ENCODE data around the gene ARFGEF2. TPM values are rescaled to one million over a fixed set of nuclear protein-coding genes. Genes with fewer than 3 reads are reported as not detected.

Gene ARFGEF2
- total and polyA plus RNA-seq, 10 of the 15 experiments (the other 5 are each of a cell fraction or from before 2014, with no cell fraction given), result 5.2 to 24.1 (median 17.7) TPM

DNA sequence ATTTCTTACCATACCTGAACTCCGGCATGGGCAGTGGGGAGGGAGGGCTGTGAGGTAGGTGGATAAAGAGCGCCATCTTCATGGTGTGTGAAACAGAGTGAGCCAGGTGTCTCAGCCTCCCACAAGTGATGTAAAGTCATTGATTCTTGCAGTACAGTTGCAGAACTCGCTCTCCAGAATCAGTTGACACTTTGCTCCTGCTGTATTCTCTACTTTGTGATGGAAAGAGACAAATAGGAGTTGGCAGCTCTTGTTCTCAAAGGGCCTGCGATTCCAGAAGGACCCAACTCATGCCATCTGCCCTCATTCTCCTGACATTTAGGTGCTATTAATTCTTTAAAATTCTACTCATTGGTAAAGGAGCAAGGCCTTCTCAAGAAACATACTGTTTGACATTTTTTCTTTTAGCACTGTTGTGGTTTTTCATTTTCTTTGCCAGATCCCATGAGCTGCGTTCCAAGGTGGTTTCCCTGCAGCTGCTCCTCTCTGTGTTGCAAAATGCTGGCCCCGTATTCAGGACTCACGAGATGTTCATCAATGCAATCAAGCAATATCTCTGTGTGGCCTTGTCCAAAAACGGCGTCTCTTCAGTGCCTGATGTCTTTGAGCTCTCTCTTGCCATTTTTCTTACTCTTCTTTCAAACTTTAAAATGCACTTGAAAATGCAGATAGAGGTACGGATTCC is 49.3 kb downstream of the ARFGEF2 start:
- CTCF ChIA-PET, result interaction anchor here (1.0 kb wide), 1 partner anchor 313 kb away, joined by 3 read pairs; no protein-coding TSS in a partner anchor

DNA sequence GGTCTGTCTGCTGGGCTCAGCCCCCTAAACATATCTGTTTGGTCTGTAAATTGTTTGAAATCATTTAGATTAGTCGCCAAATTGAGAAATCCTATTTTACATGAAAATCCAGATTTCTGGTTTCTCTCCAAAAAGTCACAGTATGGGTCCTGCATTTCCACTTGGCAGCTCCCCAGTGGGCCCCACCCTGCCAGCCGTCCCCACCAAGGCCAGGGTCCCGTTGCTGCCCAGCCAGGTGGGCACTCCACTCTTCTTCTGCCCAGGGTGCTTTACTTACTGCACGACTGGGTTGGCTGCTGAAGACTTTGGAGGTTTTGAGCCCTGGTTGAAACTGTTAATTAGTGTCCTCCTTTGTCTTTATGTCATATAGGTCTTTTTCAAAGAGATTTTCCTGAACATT is 50.4 kb downstream of the ARFGEF2 start:
- SMC1A ChIA-PET (ENCODE audit: uncharacterized antibody, unreplicated experiment), result no interaction called here
- in situ Hi-C loops (cut with MboI), result no loop called here
- TF ChIP-seq TBL1XR1 (IDR thresholded peaks at IDR 0.05; ENCODE audit: low read depth, low read length) (no peak), TAF1 (IDR thresholded peaks at IDR 0.05; ENCODE audit: borderline replicate concordance, low read depth, low read length) (no peak), SUPT20H (IDR thresholded peaks at IDR 0.05; ENCODE audit: borderline replicate concordance, control insufficient read depth, low read depth, low read length) (no peak), SIN3A (IDR thresholded peaks at IDR 0.05; ENCODE audit: low read depth, low read length) (no peak), RFX5 (IDR thresholded peaks at IDR 0.05; ENCODE audit: low read depth, low read length) (no peak), ETV6 (conservative IDR thresholded peaks at IDR 0.05 in 1 of 2, IDR thresholded peaks at IDR 0.05 in 1 of 2; ENCODE audit: borderline replicate concordance in 1 of 2, low read depth in 1 of 2) (no peak)
- TF ChIP-seq, protein P1, sequence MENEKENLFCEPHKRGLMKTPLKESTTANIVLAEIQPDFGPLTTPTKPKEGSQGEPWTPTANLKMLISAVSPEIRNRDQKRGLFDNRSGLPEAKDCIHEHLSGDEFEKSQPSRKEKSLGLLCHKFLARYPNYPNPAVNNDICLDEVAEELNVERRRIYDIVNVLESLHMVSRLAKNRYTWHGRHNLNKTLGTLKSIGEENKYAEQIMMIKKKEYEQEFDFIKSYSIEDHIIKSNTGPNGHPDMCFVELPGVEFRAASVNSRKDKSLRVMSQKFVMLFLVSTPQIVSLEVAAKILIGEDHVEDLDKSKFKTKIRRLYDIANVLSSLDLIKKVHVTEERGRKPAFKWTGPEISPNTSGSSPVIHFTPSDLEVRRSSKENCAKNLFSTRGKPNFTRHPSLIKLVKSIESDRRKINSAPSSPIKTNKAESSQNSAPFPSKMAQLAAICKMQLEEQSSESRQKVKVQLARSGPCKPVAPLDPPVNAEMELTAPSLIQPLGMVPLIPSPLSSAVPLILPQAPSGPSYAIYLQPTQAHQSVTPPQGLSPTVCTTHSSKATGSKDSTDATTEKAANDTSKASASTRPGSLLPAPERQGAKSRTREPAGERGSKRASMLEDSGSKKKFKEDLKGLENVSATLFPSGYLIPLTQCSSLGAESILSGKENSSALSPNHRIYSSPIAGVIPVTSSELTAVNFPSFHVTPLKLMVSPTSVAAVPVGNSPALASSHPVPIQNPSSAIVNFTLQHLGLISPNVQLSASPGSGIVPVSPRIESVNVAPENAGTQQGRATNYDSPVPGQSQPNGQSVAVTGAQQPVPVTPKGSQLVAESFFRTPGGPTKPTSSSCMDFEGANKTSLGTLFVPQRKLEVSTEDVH (IDR thresholded peaks at IDR 0.05; ENCODE audit: low read depth, partially characterized antibody), result no peak
- TF ChIP-seq, protein P2, sequence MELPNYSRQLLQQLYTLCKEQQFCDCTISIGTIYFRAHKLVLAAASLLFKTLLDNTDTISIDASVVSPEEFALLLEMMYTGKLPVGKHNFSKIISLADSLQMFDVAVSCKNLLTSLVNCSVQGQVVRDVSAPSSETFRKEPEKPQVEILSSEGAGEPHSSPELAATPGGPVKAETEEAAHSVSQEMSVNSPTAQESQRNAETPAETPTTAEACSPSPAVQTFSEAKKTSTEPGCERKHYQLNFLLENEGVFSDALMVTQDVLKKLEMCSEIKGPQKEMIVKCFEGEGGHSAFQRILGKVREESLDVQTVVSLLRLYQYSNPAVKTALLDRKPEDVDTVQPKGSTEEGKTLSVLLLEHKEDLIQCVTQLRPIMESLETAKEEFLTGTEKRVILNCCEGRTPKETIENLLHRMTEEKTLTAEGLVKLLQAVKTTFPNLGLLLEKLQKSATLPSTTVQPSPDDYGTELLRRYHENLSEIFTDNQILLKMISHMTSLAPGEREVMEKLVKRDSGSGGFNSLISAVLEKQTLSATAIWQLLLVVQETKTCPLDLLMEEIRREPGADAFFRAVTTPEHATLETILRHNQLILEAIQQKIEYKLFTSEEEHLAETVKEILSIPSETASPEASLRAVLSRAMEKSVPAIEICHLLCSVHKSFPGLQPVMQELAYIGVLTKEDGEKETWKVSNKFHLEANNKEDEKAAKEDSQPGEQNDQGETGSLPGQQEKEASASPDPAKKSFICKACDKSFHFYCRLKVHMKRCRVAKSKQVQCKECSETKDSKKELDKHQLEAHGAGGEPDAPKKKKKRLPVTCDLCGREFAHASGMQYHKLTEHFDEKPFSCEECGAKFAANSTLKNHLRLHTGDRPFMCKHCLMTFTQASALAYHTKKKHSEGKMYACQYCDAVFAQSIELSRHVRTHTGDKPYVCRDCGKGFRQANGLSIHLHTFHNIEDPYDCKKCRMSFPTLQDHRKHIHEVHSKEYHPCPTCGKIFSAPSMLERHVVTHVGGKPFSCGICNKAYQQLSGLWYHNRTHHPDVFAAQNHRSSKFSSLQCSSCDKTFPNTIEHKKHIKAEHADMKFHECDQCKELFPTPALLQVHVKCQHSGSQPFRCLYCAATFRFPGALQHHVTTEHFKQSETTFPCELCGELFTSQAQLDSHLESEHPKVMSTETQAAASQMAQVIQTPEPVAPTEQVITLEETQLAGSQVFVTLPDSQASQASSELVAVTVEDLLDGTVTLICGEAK (IDR thresholded peaks at IDR 0.05; ENCODE audit: borderline replicate concordance), result no peak

More for the DNA sequence above, 49.3 kb downstream of the ARFGEF2 start:
- 97% methylated on average over 10 of the region's 10 CpGs for WGBS (ENCODE audit: insufficient coverage, insufficient replicate concordance, low lambda C conversion rate, missing lambda C conversion rate)
- DNase-seq (ENCODE audit: low read depth, low spot score), result no peak
- POLR2A ChIA-PET, result no interaction called here
- ATAC-seq, result no peak
- Histone ChIP-seq H3K27ac (ENCODE audit: control insufficient read depth, insufficient read depth) (no peak overlapping the region), H2AFZ (ENCODE audit: control insufficient read depth, low read depth, low read length) (no peak overlapping the region), H4K20me1 (ENCODE audit: control insufficient read depth, insufficient read depth) (no peaks in the 10 kb centered on the region), H3K27me3 (replicated peaks in 1 of 2; ENCODE audit: control insufficient read depth in 2 of 2, insufficient read depth in 2 of 2, low read length in 1 of 2) (no peaks in the 10 kb centered on the region), H3K4me2 (ENCODE audit: control insufficient read depth, insufficient read depth) (no peak overlapping the region), H3K9me3 (replicated peaks; ENCODE audit: control insufficient read depth, insufficient read depth, low read length) (no peaks in the 10 kb centered on the region), H3K36me3 (ENCODE audit: control insufficient read depth in 2 of 2, insufficient read depth in 2 of 2, low read length in 1 of 2) (peaks cover 9 to 21% of the 10 kb centered on the region in 2 experiments), H3K9ac (ENCODE audit: control insufficient read depth, insufficient read depth, low read length) (no peak overlapping the region), H3K4me1 (ENCODE audit: control insufficient read depth, insufficient read depth, low read length) (no peaks in the 10 kb centered on the region), H3K4me3 (no peak overlapping the region), H3K79me2 (ENCODE audit: control insufficient read depth, insufficient read depth, low read length) (no peaks in the 10 kb centered on the region)
- no TSS peak for BruUV-seq (replicated peaks)
- intact Hi-C loops (cut with micrococcal nuclease; ENCODE audit: unreplicated experiment) (no loop called here), in situ Hi-C loops (cut with MboI) (no loop called here)
- no peak for FAIRE-seq
- TF ChIP-seq RAD21 (IDR thresholded peaks at IDR 0.05; ENCODE audit: insufficient read depth, low read depth, low read length) (no peak), SMARCA5 (IDR thresholded peaks at IDR 0.05) (no peak), IRF4 (IDR thresholded peaks at IDR 0.05; ENCODE audit: low read depth, low read length) (no peak)
- RAD21 ChIA-PET (ENCODE audit: unreplicated experiment), result no interaction called here
- SMC1A ChIA-PET (ENCODE audit: uncharacterized antibody, unreplicated experiment), result no interaction called here

More for the DNA sequence above, 50.4 kb downstream of the ARFGEF2 start:
- no peaks in the 10 kb centered on the region for H4K20me1 ChIP-seq (ENCODE audit: control insufficient read depth, insufficient read depth)
- intact Hi-C loops (cut with micrococcal nuclease; ENCODE audit: unreplicated experiment), result no loop called here
- H3K9me3 ChIP-seq (replicated peaks; ENCODE audit: control insufficient read depth, insufficient read depth, low read length), result no peaks in the 10 kb centered on the region
- H3K9ac ChIP-seq (ENCODE audit: control insufficient read depth, insufficient read depth, low read length), result no peak overlapping the region
- peaks cover 9 to 27% of the 10 kb centered on the region in 2 experiments for H3K36me3 ChIP-seq (ENCODE audit: control insufficient read depth in 2 of 2, insufficient read depth in 2 of 2, low read length in 1 of 2)
- ChIA-PET CTCF (interaction anchor here (1.0 kb wide), 1 partner anchor 314 kb away, joined by 3 read pairs; no protein-coding TSS in a partner anchor), POLR2A (interaction anchor here (0.6 kb wide), 1 partner anchor 1362 kb away, joined by 3 read pairs; no protein-coding TSS in a partner anchor), RAD21 (ENCODE audit: unreplicated experiment) (no interaction called here)
- no peak overlapping the region for H3K27ac ChIP-seq (ENCODE audit: control insufficient read depth, insufficient read depth)
- no peak overlapping the region for H3K4me2 ChIP-seq (ENCODE audit: control insufficient read depth, insufficient read depth)
- ATAC-seq (no peak), DNase-seq (ENCODE audit: low read depth, low spot score) (no peak), FAIRE-seq (no peak)
- WGBS (ENCODE audit: insufficient coverage, insufficient replicate concordance, low lambda C conversion rate, missing lambda C conversion rate), result 68% methylated on average over 4 of the region's 4 CpGs
- BruUV-seq (replicated peaks), result no TSS peak
- no peak overlapping the region for H3K4me3 ChIP-seq
- H3K4me1 ChIP-seq (ENCODE audit: control insufficient read depth, insufficient read depth, low read length), result no peaks in the 10 kb centered on the region
- H2AFZ ChIP-seq (ENCODE audit: control insufficient read depth, low read depth, low read length), result no peak overlapping the region
- no peaks in the 10 kb centered on the region for H3K79me2 ChIP-seq (ENCODE audit: control insufficient read depth, insufficient read depth, low read length)
- H3K27me3 ChIP-seq (replicated peaks in 1 of 2; ENCODE audit: control insufficient read depth in 2 of 2, insufficient read depth in 2 of 2, low read length in 1 of 2), result no peaks in the 10 kb centered on the region
